Measurements from ENCODE around the gene BSPRY.

Gene BSPRY

DNA sequence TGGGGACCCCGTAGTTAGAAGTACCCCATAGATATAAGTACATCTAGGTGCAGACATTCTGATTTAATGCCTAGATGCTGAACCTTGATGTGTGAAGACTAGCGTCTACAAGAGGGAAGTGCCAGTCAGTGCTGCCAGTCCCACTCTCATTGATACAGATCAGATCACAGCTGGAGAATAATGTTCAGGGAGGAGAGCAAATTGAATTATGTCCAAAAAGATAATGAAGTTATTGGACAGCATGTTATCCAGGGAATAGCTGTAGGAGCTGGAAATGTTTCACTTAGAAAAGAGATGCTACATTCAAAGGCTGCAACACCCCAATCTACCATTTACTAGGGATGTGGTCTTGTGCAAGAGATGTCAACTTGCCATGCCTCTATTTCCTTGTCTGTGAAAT, 30.3 kb upstream of the BSPRY start:
- DNase-seq (ENCODE audit: extremely low read depth, low read depth), result no peak
- TF ChIP-seq, protein P1, sequence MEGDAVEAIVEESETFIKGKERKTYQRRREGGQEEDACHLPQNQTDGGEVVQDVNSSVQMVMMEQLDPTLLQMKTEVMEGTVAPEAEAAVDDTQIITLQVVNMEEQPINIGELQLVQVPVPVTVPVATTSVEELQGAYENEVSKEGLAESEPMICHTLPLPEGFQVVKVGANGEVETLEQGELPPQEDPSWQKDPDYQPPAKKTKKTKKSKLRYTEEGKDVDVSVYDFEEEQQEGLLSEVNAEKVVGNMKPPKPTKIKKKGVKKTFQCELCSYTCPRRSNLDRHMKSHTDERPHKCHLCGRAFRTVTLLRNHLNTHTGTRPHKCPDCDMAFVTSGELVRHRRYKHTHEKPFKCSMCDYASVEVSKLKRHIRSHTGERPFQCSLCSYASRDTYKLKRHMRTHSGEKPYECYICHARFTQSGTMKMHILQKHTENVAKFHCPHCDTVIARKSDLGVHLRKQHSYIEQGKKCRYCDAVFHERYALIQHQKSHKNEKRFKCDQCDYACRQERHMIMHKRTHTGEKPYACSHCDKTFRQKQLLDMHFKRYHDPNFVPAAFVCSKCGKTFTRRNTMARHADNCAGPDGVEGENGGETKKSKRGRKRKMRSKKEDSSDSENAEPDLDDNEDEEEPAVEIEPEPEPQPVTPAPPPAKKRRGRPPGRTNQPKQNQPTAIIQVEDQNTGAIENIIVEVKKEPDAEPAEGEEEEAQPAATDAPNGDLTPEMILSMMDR (IDR thresholded peaks at IDR 0.05; ENCODE audit: low read depth, low read length), result no peak

DNA sequence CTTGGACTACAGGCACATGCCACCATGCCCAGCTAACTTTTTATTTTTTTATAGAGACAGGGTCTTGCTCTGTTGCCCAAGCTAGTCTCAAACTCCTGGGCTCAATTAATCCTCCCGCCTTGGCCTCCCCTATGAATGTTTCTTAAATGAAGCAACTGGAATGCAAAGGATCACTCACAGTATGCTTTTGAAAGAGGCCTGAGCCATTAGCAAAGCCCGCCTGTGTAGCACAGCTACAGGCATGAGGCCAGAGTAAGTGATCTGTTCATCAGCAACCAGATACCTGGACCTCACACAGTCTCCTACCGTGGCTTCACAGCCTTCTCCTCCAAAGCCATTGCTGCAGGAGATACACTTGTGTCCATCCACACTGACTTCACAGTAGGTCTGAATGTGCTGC, 29.3 kb upstream of the BSPRY start:
- TF ChIP-seq, protein P1 (IDR thresholded peaks at IDR 0.05; ENCODE audit: low read depth, low read length), result no peak
- no peak for DNase-seq (ENCODE audit: extremely low read depth, low read depth)

DNA sequence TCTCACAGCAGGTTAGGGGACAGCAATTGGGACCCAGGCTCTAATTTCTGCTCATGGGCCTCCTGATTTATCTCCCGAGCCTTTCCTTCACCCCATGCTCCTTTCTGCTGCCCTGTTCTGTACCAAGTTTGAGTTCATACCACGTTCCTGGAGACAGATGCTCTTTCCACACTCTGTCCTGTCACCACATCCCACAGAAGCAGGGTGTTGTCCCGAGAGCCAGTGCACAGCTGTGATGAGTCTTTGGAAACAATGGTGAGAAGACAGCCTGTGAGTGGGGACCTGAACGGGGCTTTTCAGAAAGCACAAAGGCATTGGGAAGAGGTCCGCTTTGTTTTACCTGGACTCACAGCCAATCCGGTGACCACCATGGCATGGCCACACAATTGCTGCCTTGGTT, 26.7 kb upstream of the BSPRY start:
- DNase-seq (ENCODE audit: extremely low read depth, low read depth), result no peak
- TF ChIP-seq, protein P1 (IDR thresholded peaks at IDR 0.05; ENCODE audit: low read depth, low read length), result no peak

DNA sequence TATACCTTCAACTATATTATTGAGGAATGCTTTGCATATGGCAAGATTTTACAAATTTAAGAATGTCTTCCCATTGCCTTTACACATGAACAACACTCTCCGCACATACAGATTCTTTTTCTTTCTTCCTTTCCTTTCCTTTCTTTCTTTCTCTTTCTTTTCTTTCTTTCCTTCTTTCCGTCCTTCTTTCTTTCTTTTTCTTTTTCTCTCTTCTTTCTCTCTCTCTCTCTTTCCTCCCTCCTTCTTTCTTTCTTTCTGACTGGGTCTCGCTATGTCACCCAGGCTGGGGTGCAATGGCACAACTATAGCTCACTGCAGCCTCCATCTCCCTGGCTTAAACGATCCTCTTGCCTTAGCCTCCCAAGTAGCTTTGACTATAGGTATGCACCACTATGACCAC, 23.1 kb upstream of the BSPRY start:
- no peak for DNase-seq (ENCODE audit: extremely low read depth, low read depth)
- TF ChIP-seq, protein P1 (IDR thresholded peaks at IDR 0.05; ENCODE audit: low read depth, low read length), result no peak

DNA sequence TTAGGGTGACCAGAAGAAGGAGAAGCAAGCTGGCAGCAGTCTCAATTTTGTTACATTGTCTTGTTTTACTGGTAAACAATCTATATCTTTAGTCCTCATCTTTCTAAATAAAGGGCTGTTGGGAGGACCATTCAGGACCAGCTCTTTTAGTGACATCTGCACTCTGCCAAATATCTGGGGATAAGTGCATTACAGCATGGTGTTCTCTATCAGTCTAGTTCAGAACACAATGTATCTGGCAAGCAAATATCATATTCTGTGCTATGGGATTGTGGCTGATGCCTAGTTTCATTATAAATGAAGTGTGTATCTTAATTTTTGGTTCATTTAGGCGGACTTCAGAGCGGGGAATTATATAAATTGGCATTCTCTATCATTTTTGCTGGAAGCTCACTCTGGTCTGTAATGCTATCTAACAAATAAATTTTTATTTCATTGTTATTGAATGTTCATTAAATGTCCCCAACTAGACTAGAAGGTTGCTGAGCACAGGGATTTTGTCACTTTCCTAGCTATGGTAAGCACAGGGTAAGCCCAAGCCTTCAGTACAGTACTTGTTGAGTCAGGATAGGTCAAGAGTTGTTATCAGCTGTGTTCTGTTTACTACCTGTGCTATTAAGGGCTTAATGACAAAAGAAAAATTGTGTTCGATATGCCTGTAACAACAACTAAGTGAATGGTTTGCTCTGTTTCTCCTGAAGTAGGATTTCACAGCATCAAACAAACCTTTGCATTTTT, 21.1 kb upstream of the BSPRY start:
- TF ChIP-seq, protein P1 (IDR thresholded peaks at IDR 0.05; ENCODE audit: low read depth, low read length), result no peak

GRCh38 chr9:113331780-113332179, 17.6 kb upstream of the BSPRY start:
- no peak for DNase-seq (ENCODE audit: extremely low read depth, low read depth)
- TF ChIP-seq, protein P1 (IDR thresholded peaks at IDR 0.05; ENCODE audit: low read depth, low read length), result no peak

More for the DNA sequence above, 21.1 kb upstream of the BSPRY start:
- no peak for DNase-seq (ENCODE audit: extremely low read depth, low read depth)

DNA sequence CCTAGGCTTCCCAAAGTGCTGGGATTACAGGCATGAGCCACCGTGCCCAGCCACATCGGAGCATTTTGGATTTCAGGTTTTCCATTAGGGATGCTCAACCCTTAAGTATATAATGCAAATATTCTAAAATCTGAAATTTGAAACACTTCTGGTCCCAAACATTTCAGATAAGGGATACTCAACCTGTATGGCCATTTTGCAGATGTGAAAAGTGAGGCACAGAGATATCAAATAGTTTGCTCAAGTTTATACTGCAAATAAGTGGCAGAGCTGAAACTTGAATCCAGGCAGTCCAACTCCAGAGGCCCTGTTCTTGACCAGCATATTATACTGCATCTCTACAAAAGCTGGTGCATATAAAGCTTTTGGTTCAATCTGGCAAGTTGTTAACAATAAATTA, 11.6 kb upstream of the BSPRY start:
- DNase-seq (ENCODE audit: extremely low read depth, low read depth), result no peak
- TF ChIP-seq, protein P1 (IDR thresholded peaks at IDR 0.05; ENCODE audit: low read depth, low read length), result no peak
